RWPE1 (cell line): ENCODE data around the gene PRKCSH.

Experiments
- CTCF ChIA-PET: fragments of 350-600 bp; sonication (Branson Sonifier 250); formaldehyde crosslinking; extraction: SDS; loops from one replicate; lab custom pipeline; 2021; lab: Yijun Ruan, JAX
- POLR2A ChIA-PET: fragments of 400-600 bp; formaldehyde crosslinking; extraction: SDS; loops from one replicate; lab custom pipeline; 2020; ENCODE audit warnings: antibody characterized with exemption; ENCODE audit not compliant: low non-redundant PET; lab: Yijun Ruan, JAX
- DNase-seq: peaks from one replicate; pipeline ENCODE4 v3.0.0; 2012; ENCODE audit warnings: low spot score
- H3K27ac ChIP-seq: fragments of 450-650 bp; 2 replicates; pipeline ENCODE4 v1.5.1; 2017
- CTCF ChIP-seq: fragments of 450-650 bp; conservative IDR thresholded peaks from 2 replicates; pipeline ENCODE4 v1.5.1; 2017; ENCODE audit warnings: low read depth, mild to moderate bottlenecking

Gene PRKCSH

DNA sequence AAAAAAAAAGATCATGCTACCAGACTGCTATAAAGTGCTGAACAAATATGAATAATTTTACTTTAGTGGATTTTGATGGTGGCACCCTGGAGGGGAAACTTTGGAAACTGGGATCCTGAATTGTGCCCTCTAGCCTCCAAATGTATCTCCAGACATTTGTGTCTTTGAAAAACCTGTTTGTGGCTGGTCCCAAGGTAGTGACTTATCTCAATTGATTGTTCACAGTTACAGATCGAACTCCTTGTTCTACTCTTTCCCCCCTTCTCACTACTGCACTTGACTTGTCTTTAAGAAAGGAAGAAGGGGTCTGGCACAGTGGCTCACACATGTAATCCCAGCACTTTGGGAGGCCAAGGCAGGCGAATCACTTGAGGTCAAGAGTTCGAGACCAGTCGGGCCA, 26.8 kb upstream of the PRKCSH start:
- CTCF ChIA-PET = no interaction called here
- no peak for TF ChIP-seq CTCF

DNA sequence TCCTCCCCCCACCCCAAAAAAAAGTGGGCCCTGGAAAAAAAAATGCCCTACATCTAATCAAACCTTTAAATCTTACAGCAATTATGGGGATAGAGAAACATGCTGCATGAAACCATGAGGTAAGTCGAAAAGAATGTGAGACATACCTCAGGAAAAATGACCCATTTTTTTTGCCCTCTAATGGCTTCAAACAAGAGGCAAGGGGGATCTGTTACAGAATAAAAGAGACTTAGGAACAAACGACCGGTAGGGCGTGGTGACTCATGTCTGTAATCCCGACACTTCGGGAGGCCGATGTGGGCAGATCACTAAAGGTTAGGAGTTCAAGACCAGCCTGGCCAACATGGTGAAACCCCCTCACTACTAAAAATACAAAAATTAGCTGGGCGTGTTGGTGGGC, 24.8 kb upstream of the PRKCSH start:
- POLR2A ChIA-PET = no interaction called here
- H3K27ac ChIP-seq = no peak overlapping the region
- no peak for TF ChIP-seq CTCF
- no peak for DNase-seq
- CTCF ChIA-PET = no interaction called here

More for the DNA sequence above, 26.8 kb upstream of the PRKCSH start:
- POLR2A ChIA-PET = no interaction called here
- no peak overlapping the region for H3K27ac ChIP-seq
- DNase-seq = no peak

GRCh38 chr19:11414544-11414943, 20.9 kb upstream of the PRKCSH start:
- TF ChIP-seq CTCF = no peak
- CTCF ChIA-PET = no interaction called here
- no peak overlapping the region for H3K27ac ChIP-seq
- DNase-seq = no peak
- POLR2A ChIA-PET = interaction anchor here (0.5 kb wide), 1 partner anchor 18 kb away, joined by 3 read pairs; no protein-coding TSS in a partner anchor

DNA sequence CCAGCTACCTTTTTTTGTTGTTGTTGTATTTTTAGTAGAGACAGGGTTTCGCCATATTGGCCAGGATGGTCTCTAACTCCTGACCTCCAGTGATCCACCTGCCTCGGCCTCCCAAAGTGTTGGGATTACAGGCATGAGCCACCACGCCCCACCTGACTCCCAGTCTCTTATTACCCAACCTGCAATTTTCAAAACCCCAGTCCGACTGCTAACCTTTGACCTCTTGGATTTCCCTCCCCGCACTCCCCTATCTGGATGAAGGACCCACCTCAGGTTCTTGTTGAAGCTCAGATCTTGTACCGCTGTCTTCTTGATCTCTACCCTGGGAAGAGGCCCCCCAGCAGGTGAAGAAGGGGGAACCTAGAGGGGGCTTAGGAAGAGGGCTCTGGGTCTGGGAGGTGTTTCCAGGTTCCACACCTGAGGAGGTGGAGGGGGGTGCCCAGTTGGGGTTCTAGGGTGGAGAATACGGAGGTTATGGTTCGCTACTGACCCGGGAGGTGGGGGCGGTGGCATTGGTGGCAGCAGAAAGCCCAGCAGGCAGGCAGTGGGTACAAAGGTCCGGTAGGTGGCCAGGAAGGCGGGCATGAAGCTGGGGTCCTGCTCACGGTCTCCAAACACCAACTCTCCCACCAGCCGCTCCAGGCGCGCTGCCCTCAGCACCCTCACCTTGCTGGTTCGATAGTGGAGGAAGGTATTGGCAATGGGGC, 18.9 kb upstream of the PRKCSH start:
- no peak for DNase-seq
- ChIA-PET POLR2A (no interaction called here), CTCF (no interaction called here)
- H3K27ac ChIP-seq = no peak overlapping the region
- TF ChIP-seq CTCF = no peak

DNA sequence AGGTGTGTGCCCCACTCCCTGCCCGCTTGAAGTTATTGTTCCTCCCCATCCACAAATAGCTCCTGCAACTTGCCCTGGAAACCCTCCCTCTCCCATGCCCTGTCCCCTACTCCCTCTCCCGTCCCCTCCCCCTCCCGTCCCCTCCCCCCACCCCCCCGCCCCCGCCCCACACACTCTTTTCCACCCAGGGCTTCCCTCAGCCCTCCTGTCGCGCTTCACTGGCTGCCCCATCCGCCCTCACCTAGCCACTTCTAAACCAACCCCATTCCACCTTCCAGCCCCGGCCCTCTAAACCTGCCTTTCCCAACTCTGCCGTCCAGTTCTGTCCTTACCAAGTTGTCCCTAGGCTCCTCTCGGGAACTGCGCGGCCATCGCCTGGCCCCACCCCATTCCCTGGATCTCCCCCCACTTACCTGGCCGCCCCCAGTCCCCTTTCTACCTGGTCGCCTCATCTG, 17.3 kb upstream of the PRKCSH start:
- no peak for DNase-seq
- CTCF ChIA-PET = no interaction called here
- no peak for TF ChIP-seq CTCF
- POLR2A ChIA-PET = no interaction called here
- H3K27ac ChIP-seq = no peak overlapping the region

GRCh38 chr19:11418549-11419506, 16.6 kb upstream of the PRKCSH start, which contains the start of gene RGL3:
Gene RGL3, minus strand, starts transcription at chr19:11419314. Its CDS starts 36 bp downstream, at chr19:11419278.
- peak within 1 kb of the TSS; percentile 28; the same call in 1 of the 2 replicates for H3K27ac ChIP-seq
- CTCF ChIA-PET = no interaction called here
- no peak for DNase-seq
- POLR2A ChIA-PET = no interaction called here
- no peak for TF ChIP-seq CTCF
